GM12891 (cell line): Measurements from ENCODE around the gene KCNK5.

Source experiments
- DNase-seq: peaks from one replicate; pipeline ENCODE4 v3.0.0; 2011; ENCODE audit warnings: low spot score; ENCODE audit not compliant: insufficient read length
- FAIRE-seq: peaks from 2 replicates; lab custom pipeline; 2011; peaks lifted over from hg19 to GRCh38; lab: Jason Lieb, UNC
- PAX5 ChIP-seq: IDR thresholded peaks from 2 replicates; pipeline ENCODE4 v1.6.1; 2011; ENCODE audit warnings: low read length, moderate library complexity, mild to moderate bottlenecking; ENCODE audit not compliant: insufficient read depth, severe bottlenecking
- POLR2A ChIP-seq: IDR thresholded peaks from 2 replicates; pipeline ENCODE4 v1.6.1; 2011; ENCODE audit warnings: low read depth, low read length, control low read depth
- POLR2AphosphoS5 ChIP-seq: IDR thresholded peaks from 2 replicates; pipeline ENCODE4 v1.6.1; 2011; ENCODE audit warnings: low read depth, low read length, control low read depth
- POU2F2 ChIP-seq: IDR thresholded peaks from 2 replicates; pipeline ENCODE4 v1.6.1; 2011; ENCODE audit warnings: low read depth, mild to moderate bottlenecking, control low read depth, low read length, moderate library complexity
- SPI1 ChIP-seq: IDR thresholded peaks from 2 replicates; pipeline ENCODE4 v1.6.1; 2011; ENCODE audit warnings: low read depth, low read length, control low read depth
- TAF1 ChIP-seq: IDR thresholded peaks from 2 replicates; pipeline ENCODE4 v1.6.1; 2011; ENCODE audit warnings: low read depth, low read length, control low read depth

Gene KCNK5

GRCh38 chr6:39191236-39191930 is 37.9 kb downstream of the KCNK5 start:
- TF ChIP-seq SPI1 = no peak
- no peak for TF ChIP-seq POLR2AphosphoS5
- TF ChIP-seq POU2F2 = no peak
- TF ChIP-seq POLR2A = no peak
- no peak for TF ChIP-seq PAX5
- no peak for TF ChIP-seq TAF1
- FAIRE-seq (no peak), DNase-seq (no peak)

DNA sequence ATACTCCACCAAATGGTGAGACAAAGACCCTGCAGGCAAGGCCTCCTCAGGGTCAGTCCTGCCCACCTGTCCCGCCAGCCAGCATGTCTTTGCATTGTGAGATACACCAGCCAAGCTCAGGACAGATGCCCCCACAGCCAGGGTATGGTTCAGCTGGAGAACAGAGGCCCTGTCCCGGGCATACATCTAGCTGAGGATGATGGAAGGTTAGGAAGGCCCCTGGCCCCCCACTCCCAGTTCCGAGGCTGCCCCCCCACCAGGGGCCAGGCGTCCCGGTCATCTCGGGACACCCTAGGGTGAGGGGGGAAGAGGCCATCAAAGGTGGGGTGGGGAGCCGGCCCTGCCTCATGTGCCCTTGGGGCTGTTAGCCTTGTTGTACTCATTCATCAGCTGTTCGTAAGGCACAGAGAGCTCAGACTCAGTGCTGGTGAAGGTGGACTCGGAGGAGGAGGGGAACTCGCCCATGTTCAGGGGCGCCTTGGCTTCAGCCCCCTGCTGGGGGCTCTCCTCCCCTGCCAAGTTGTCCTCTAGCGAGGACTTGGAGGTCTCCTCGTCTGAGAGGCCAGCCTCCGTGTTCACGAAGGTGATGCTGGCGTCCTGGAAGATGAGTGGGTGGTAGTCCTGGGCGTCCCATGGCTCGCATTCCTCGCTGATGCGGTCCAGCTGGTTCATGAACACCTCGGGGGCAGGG is 38.6 kb downstream of the KCNK5 start:
- FAIRE-seq (no peak), DNase-seq (no peak)
- TF ChIP-seq PAX5 = no peak
- TF ChIP-seq POU2F2 = no peak
- no peak for TF ChIP-seq POLR2A
- no peak for TF ChIP-seq SPI1
- TF ChIP-seq POLR2AphosphoS5 = no peak
- TF ChIP-seq TAF1 = no peak

DNA sequence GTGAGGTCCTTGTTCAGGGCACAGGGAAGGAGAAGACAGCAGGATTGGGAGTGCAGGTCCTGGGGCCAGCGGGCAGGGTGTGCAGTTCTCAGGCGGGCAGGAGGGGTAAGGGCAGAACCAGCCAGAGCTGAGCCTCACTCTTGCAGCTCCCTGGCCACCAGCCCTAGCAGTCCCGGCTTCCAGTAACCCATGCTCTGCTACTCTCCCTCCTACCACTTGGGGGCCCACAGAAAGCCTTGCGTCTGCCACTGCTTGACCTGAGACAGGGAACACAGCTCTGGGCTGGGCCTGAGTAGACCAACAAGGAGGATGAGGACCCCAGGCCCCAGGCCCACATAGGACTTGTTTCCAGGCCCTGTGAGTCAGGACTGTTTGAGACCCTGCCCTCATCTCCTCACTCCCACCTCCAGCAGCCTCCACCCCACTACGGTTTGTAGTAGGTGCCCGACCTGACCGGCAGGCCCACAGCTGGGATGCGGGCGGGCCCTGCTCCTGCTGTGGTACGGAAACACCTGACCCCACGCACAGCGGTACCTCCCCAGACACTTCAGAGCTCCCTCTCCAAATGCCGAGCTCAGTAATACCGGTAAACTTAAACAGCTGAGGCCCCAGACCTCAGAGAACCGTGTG is 39.2 kb downstream of the KCNK5 start:
- FAIRE-seq = peak; percentile 50
- peak; percentile 57 for DNase-seq
- TF ChIP-seq TAF1 (no peak), POLR2A (no peak), SPI1 (no peak), POLR2AphosphoS5 (no peak), PAX5 (no peak), POU2F2 (no peak)

GRCh38 chr6:39189131-39189530 is 40.1 kb downstream of the KCNK5 start:
- DNase-seq (no peak), FAIRE-seq (no peak)
- TF ChIP-seq POU2F2 (no peak), TAF1 (no peak), POLR2A (no peak), SPI1 (no peak), POLR2AphosphoS5 (no peak), PAX5 (no peak)

DNA sequence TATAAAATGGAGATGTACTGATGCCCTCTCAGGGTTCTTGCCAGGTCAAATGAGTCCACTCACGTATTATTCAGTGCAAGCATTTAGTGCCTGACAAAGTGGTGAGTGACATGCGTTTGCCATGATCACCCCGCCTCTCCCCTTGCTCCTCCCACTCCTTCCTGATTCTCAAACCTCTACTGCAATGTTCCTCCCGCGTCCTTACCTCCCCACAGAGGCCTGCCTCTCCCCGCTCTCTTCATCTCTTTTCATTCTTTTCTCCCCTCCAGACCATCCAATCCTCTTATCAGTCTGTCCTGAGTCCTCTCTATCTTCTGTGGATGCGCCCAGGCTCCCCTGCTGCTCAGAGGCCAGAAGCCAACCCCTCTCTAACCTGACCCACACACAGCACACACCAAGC is 40.7 kb downstream of the KCNK5 start:
- no peak for TF ChIP-seq TAF1
- TF ChIP-seq PAX5 = no peak
- TF ChIP-seq POU2F2 = no peak
- TF ChIP-seq SPI1 = no peak
- TF ChIP-seq POLR2A = no peak
- no peak for TF ChIP-seq POLR2AphosphoS5
- FAIRE-seq = no peak

DNA sequence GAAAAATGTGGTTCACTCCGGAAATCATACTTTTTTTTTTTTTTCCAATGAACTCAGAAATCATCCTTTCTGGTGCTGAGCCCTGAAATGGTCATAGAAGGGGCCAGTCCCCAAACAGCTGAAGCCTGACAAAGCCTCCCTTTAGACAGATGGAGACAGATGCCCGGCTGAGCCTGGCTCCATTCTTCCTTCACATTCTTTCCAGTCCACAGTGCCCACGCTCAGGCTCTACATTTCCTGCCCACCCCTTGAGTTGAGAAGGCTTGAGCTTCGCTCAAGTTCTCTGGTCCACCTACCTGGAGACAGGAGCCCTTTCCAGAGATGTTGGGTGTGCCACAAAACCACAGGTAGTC is 41.2 kb downstream of the KCNK5 start:
- TF ChIP-seq POLR2A (no peak), POU2F2 (no peak), PAX5 (no peak), TAF1 (no peak), SPI1 (no peak), POLR2AphosphoS5 (no peak)
- DNase-seq = no peak
- FAIRE-seq = no peak

More for the DNA sequence above, 40.7 kb downstream of the KCNK5 start:
- no peak for DNase-seq

GRCh38 chr6:39184906-39185580 is 44.2 kb downstream of the KCNK5 start:
- no peak for DNase-seq
- FAIRE-seq = no peak
- TF ChIP-seq PAX5 = no peak
- TF ChIP-seq SPI1 = no peak
- TF ChIP-seq POLR2AphosphoS5 = no peak
- TF ChIP-seq POU2F2 = no peak
- no peak for TF ChIP-seq TAF1
- no peak for TF ChIP-seq POLR2A

- no peak for FAIRE-seq
- no peak for DNase-seq
- TF ChIP-seq SPI1 (no peak), POU2F2 (no peak), POLR2A (no peak), POLR2AphosphoS5 (no peak), TAF1 (no peak), PAX5 (no peak)
Observed at GRCh38 chr6:39182604-39183003, 46.7 kb downstream of the KCNK5 start.

GRCh38 chr6:39181826-39182225 is 47.4 kb downstream of the KCNK5 start:
- DNase-seq = no peak
- no peak for FAIRE-seq
- no peak for TF ChIP-seq POLR2AphosphoS5
- TF ChIP-seq TAF1 = no peak
- no peak for TF ChIP-seq SPI1
- no peak for TF ChIP-seq POLR2A
- TF ChIP-seq POU2F2 = no peak
- no peak for TF ChIP-seq PAX5
